ENCODE measurements around the gene COL25A1. TPM values are rescaled to one million over a fixed set of nuclear protein-coding genes. Genes with fewer than 3 reads are reported as not detected.

COL25A1 gene
- not detected in 2 replicates for total RNA-seq (2014; rRNA removed; shearing (Covaris generic))

DNA sequence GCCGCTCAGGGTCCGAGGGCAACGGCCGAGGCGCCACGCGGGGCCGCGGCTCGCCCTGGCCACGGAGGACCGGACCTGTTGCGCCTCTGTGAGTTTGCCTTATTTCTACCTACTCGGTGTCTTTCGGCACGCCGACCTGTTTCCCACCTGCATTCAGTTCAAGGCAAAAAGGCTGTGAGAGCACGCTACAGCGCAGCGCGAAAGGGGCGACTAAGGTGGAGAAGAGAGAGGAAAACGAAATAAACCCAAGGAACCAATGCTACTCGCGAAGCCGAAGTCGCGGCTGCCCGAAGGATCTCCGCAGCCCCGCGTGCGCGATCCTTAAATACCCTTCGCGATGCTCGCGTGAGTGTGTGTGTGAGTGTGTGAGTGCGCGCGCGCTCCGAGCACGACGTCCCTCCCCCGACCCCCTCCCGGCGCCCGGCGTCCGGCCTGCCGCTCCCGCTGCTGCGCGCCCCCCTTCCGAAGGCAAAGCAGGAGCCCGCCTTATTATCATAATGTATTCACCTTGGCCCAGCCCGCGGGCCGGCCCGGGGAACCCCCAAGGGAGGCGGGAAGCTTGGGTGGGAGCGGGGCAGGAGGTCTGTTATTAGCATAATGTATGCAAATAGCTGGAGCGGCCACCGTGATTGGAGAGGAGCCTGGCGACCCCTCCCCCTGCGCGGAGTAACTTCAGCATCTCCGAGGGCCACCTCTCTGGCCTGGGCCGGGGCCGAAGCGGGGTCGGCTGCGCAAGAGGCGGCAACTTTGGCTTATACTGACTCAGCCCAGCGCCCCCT lies at the start of gene COL25A1:
Gene COL25A1 (minus strand): TSS at position 298 of the 779 bp plus-strand sequence.
- DNase-seq (ENCODE audit: low read depth) = peak; percentile 26

DNA sequence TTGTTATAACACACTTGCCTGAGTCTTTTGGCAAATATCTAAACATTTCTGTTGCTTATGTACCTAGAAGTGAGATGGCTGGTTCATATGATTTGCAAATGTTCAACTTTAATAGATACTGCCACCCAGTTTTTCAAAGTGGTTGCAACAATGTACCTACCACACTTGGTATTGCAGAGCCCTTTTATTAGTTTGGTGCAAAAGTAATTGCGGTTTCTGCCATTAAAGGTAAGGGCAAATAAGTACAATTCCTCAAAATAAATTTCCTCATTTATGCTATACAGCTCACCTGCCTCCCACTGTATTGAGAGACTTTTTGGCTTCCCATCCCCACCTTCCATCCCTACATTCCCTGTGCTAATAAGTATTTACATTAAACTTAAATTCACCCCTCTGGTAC lies 47.7 kb upstream of the COL25A1 start:
- DNase-seq (ENCODE audit: low read depth) = no peak

DNA sequence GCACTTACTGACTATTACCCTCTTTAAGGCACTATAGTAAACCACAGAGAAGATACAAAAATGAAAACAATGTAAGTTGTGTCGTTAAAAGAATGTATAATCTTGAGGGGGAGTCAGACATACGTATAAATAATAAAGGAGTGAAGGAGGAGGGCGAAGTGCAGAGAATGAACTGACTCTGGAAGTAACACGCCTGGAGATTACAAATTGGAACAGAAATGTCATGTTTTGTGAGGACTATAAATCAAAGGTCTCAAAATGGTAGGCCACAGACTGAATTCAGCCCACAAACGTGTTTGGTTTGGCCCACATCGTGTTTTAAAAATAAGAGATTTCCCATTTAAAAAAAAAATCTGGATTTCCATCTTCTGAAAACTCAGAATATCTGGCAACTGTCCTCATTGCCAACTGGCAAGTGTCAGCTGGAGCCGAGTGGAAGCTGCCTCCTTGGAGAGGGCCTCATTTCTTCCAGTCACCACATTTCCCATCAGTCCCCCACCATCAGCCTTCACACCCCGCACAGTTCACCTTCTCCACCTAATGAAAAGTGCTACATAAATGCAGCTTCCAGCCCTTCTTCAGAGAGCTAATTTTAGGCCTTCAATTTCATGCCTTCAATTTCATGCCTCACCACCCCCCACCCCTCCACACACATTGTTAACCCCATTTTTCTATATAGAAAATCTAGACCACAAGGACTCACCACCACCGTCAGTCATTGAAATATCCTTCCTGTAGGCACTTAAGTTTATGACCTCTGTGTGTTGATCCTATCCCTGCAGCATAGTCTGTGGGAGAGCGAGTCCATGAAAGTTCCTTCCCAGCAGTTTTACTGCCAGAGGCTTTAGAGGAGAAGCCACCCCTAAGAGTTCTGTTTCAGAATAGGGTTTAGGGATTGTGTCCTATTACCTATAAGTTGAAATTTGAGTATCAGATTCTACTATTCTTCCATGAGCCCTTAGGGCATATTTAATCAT lies 32.0 kb upstream of the COL25A1 start:
- no peak for DNase-seq (ENCODE audit: low read depth)

- no peak for DNase-seq (ENCODE audit: low read depth)
These were observed 30.5 kb upstream of the COL25A1 start for GRCh38 chr4:109332926-109333464.

GRCh38 chr4:109327641-109328040 lies 25.2 kb upstream of the COL25A1 start:
- DNase-seq (ENCODE audit: low read depth) = no peak

GRCh38 chr4:109325698-109326097 lies 23.2 kb upstream of the COL25A1 start:
- DNase-seq (ENCODE audit: low read depth) = no peak

- no peak for DNase-seq (ENCODE audit: low read depth)
These were observed 20.9 kb upstream of the COL25A1 start for GRCh38 chr4:109323348-109323747.

GRCh38 chr4:109321232-109321631 lies 18.8 kb upstream of the COL25A1 start:
- DNase-seq (ENCODE audit: low read depth) = no peak

DNA sequence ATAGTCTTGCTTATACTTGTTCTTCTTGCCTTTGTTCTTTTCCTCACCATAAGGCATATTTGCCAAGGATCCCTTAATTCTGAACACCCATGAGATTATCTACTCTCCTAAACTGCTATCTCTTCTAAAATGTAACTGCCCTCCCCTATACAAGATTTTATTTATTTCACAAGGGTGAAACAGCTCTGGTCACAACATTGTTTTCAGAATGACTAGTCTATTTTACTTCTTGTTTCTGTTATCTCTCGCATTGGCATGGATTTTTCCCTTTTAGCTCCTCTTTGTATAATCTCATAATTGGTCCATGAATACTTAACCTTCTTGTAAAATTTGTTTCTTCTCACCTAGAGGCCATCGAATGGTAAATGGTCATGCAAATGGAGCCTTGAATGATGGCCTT lies 17.2 kb upstream of the COL25A1 start:
- DNase-seq (ENCODE audit: low read depth) = no peak

GRCh38 chr4:109319156-109319555 lies 16.7 kb upstream of the COL25A1 start:
- DNase-seq (ENCODE audit: low read depth) = no peak

DNA sequence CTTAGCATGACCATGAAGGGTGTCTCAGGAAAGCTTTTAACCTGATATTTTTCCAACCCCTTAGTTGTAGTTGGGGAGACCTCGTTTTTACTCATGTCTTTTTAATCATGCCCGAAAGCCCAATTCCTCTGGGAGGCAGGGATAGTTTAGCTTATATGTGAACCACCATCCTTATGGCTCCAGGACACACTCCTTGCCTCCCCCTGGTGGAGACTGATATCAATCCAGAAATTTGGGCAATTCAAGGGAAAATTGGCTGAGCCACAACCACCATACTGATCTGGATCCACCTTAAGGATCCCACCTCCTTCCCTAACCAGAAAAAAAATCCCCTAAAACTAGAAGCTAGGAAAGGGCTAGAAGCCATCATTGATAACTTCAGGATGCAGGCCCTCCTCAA lies 13.4 kb upstream of the COL25A1 start:
- no peak for DNase-seq (ENCODE audit: low read depth)

GRCh38 chr4:109315341-109315740 lies 12.9 kb upstream of the COL25A1 start:
- DNase-seq (ENCODE audit: low read depth) = no peak

DNA sequence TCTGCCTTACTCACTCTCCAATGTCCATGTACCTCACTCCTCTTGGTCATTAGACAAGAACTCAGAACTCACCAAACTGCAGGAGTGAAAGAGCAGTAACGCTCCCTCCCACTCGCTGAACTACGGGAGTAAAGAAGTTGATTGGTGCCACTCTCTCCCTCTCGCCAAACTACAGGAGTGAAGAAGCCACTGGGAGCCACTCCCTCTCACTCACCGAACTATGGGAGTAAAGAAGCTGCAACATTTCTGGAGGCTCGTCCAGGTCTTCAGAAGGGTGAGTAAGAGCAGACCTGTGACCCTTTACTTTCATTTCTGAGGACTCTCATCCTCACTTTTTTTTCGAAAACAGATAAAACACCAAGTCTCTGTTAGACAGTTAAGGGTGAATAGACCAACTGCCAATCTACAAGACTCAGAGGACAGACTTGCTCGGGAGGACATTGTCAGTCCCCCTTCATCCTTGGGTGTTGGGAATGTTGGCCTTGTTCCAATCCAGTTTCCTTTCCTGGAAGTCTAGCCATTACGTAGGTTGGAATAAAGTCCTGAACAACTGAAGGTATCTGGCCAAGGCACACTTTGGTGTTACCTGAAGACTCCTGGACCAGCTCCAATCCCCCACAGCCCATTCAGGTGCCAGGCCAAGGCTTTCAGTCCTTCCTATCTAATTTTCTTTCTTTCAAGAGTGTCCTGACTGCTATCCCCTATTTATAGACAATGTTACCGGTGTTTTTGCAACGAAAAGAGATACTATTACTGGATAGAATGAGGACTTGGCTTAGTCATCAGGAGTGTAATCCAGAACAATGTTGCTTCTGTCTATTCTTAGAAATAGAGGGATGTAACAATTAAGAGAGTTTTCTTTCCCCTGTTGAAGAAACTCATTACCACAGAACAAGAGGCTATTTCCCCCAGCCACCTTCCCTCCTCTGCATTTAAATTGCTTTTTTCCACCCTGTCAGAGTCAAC lies 11.0 kb upstream of the COL25A1 start:
- DNase-seq (ENCODE audit: low read depth) = no peak

- DNase-seq (ENCODE audit: low read depth) = peak; percentile 42
These were observed 660 bp upstream of the COL25A1 start for GRCh38 chr4:109303140-109303496.

DNA sequence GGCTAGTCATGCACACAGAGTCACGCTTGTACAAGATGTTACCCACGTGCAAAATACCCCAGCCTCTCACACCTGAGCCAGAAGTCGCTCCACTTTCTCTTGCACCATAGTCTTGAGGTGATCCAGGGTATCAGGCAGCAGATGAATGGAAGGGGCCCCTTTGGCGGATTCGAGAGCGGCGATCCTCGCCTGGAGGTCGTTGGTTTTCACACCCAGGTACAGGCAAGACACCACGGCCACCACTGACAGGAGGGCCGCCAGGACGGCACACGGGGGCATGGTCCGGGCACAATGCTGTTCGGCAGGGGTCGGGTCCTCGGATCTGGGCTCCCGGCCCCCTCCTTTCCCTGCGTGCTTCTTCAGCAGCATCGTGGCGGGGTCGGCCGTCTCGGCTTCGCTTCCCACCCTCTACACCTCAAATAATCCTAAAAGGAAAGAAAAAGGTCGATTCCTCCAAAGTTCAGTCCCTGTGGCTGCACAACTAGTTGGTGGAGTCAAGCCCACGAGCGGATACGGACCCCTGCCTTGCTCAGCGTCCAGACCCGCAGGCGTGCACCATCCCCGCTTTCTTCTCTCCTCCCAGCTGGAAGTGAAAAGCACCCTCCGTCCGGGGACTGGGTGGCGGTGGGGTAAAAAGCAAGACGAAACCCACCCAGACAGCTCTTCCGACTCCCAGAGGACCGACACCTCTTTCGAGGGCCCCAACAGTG lies 652 bp downstream of the COL25A1 start:
- DNase-seq (ENCODE audit: low read depth) = no peak

DNA sequence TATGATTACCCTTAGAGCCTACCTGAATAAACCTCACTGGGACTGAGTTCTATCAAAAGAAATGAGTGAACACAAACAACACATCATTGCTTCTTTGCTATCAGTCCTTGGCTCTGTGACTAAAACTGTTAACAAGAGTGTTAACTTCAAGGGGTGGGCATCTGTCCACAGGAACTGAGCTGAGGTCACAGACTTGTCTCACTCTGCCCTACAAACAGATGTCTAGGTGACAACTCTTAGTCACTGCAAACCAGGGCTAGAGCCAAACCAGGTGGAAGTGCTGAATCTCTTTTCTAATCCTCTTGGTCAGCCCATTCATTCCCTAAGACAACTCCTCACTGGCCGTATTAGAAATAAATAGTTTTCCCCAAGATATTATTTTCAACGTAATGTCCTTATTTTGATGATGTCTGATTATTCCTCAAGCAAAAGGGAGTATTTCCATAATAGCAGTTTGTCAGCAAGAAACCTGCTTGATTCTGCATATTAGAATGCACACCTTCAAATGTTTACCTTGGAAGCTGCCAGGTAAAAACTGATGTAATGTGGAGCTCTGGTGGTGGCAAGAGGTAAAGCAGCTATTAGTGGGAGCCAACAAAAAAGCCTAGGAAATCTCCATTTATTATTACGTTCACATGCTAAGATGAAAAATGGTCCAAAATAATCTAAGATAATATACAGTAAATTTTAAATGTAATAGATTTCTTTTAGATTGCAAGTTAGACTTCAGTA lies 4.0 kb downstream of the COL25A1 start:
- DNase-seq (ENCODE audit: low read depth) = no peak

- DNase-seq (ENCODE audit: low read depth) = no peak
These were observed 5.9 kb downstream of the COL25A1 start for GRCh38 chr4:109296527-109296926.

- no peak for DNase-seq (ENCODE audit: low read depth)
These were observed 7.4 kb downstream of the COL25A1 start for GRCh38 chr4:109295081-109295480.

GRCh38 chr4:109294468-109295020 lies 7.9 kb downstream of the COL25A1 start:
- peak; percentile 11 for DNase-seq (ENCODE audit: low read depth)

DNA sequence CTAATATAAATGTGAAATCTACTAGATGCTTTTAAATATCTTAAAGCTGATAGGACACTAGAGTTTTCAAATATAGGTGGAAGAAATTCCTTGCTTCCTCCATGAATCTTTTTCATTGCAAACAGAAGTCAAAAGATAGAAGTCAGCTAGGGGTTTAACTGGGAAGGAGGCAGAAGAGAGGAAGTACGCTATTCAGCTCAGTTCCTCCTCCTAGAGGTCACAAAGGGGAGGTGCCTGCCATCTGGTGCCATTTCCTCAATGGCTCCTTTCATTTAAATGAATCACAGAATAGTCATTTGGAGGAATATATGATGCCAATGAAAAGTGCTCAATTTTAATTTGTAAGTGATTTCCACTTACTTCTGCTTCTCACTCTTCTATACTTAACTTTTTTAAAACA lies 8.5 kb downstream of the COL25A1 start:
- peak; percentile 8 for DNase-seq (ENCODE audit: low read depth)

Data from RPMI7951 (cell line).